ENCODE measurements around the gene RBPJ. TPM values are rescaled to one million over a fixed set of nuclear protein-coding genes. Genes with fewer than 3 reads are reported as not detected.

RBPJ gene
- total and polyA plus RNA-seq, 2 donors (not counting 1 experiment from before 2014, with no cell fraction given), result 144 to 253 TPM

DNA sequence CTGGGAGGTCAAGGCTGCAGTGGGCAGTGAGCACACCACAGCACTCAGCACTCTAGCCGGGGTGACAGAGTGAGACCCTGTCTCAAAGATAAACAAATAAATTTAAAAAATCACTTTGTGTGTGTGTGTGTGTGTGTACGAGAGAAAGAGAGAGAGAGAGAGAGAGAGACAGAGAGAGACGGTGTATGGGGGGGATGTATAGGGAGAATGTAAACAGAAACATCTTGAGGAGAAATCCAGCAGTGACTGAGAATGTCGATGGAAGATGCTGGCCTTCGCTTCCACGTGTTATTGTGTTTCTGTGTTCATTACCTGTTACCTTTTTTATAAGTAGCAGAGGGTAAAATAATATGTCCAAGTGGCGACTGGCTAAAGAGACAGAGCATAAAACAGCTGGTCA is 23.6 kb upstream of the RBPJ start:
- Histone ChIP-seq H3K36me3 (ENCODE audit: control insufficient read depth, insufficient read depth, low read length) (no peaks in the 10 kb centered on the region), H3K79me2 (ENCODE audit: control insufficient read depth, insufficient read depth, low read length) (no peaks in the 10 kb centered on the region), H3K4me3 (replicated peaks in 1 of 4; ENCODE audit: control extremely low read depth in 1 of 4, insufficient read depth in 1 of 4, low read depth in 3 of 4, low read length in 4 of 4) (no peak overlapping the region), H4K20me1 (ENCODE audit: control insufficient read depth, extremely low read depth, insufficient read depth, low read length) (no peaks in the 10 kb centered on the region), H3K4me2 (ENCODE audit: extremely low read depth, insufficient read depth, low read length) (no peak overlapping the region), H2AFZ (ENCODE audit: low read length) (no peak overlapping the region), H3K9ac (ENCODE audit: insufficient read depth, low read length) (no peak overlapping the region), H3K27ac (ENCODE audit: insufficient read depth, low read length) (no peak overlapping the region), H3K4me1 (ENCODE audit: control insufficient read depth, extremely low read depth, insufficient read depth, low read length) (peaks cover 2% of the 10 kb centered on the region), H3K9me3 (ENCODE audit: control insufficient read depth, insufficient read depth, low read depth, low read length) (no peaks in the 10 kb centered on the region), H3K27me3 (ENCODE audit: control insufficient read depth, insufficient read depth, low read length) (no peaks in the 10 kb centered on the region)
- DNase-seq (ENCODE audit: low read depth in 2 of 2), result no peak
- TF ChIP-seq, protein P1, sequence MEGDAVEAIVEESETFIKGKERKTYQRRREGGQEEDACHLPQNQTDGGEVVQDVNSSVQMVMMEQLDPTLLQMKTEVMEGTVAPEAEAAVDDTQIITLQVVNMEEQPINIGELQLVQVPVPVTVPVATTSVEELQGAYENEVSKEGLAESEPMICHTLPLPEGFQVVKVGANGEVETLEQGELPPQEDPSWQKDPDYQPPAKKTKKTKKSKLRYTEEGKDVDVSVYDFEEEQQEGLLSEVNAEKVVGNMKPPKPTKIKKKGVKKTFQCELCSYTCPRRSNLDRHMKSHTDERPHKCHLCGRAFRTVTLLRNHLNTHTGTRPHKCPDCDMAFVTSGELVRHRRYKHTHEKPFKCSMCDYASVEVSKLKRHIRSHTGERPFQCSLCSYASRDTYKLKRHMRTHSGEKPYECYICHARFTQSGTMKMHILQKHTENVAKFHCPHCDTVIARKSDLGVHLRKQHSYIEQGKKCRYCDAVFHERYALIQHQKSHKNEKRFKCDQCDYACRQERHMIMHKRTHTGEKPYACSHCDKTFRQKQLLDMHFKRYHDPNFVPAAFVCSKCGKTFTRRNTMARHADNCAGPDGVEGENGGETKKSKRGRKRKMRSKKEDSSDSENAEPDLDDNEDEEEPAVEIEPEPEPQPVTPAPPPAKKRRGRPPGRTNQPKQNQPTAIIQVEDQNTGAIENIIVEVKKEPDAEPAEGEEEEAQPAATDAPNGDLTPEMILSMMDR (conservative IDR thresholded peaks at IDR 0.05 in 1 of 2, IDR thresholded peaks at IDR 0.05 in 1 of 2; ENCODE audit: low read depth in 1 of 2, low read length in 2 of 2), result no peak
- no peak for TF ChIP-seq EZH2 (IDR thresholded peaks at IDR 0.05; ENCODE audit: low read length, missing control alignments)

- Histone ChIP-seq H3K27me3 (ENCODE audit: control insufficient read depth, insufficient read depth, low read length) (no peaks in the 10 kb centered on the region), H3K4me2 (ENCODE audit: extremely low read depth, insufficient read depth, low read length) (peak overlapping the region; percentile 68), H4K20me1 (ENCODE audit: control insufficient read depth, extremely low read depth, insufficient read depth, low read length) (no peaks in the 10 kb centered on the region)
These were observed 22.4 kb upstream of the RBPJ start for GRCh38 chr4:26298198-26298947.

GRCh38 chr4:26299254-26299882 is 21.4 kb upstream of the RBPJ start:
- no peak for TF ChIP-seq EZH2 (IDR thresholded peaks at IDR 0.05; ENCODE audit: low read length, missing control alignments)
- TF ChIP-seq, protein P1 (conservative IDR thresholded peaks at IDR 0.05 in 1 of 2, IDR thresholded peaks at IDR 0.05 in 1 of 2; ENCODE audit: low read depth in 1 of 2, low read length in 2 of 2), result no peak
- peak in 1 of 2 donors; percentile 34 for DNase-seq (ENCODE audit: low read depth in 2 of 2)
- Histone ChIP-seq H3K4me2 (ENCODE audit: extremely low read depth, insufficient read depth, low read length) (no peak overlapping the region), H3K27me3 (ENCODE audit: control insufficient read depth, insufficient read depth, low read length) (no peaks in the 10 kb centered on the region), H3K4me1 (ENCODE audit: control insufficient read depth, extremely low read depth, insufficient read depth, low read length) (peaks cover 2% of the 10 kb centered on the region), H3K79me2 (ENCODE audit: control insufficient read depth, insufficient read depth, low read length) (no peaks in the 10 kb centered on the region), H2AFZ (ENCODE audit: low read length) (no peak overlapping the region), H3K9me3 (ENCODE audit: control insufficient read depth, insufficient read depth, low read depth, low read length) (no peaks in the 10 kb centered on the region), H3K4me3 (replicated peaks in 1 of 4; ENCODE audit: control extremely low read depth in 1 of 4, insufficient read depth in 1 of 4, low read depth in 3 of 4, low read length in 4 of 4) (no peak overlapping the region), H3K27ac (ENCODE audit: insufficient read depth, low read length) (no peak overlapping the region), H3K36me3 (ENCODE audit: control insufficient read depth, insufficient read depth, low read length) (no peaks in the 10 kb centered on the region), H3K9ac (ENCODE audit: insufficient read depth, low read length) (no peak overlapping the region), H4K20me1 (ENCODE audit: control insufficient read depth, extremely low read depth, insufficient read depth, low read length) (no peaks in the 10 kb centered on the region)

More at GRCh38 chr4:26298198-26298947, 22.4 kb upstream of the RBPJ start:
- TF ChIP-seq EZH2 (IDR thresholded peaks at IDR 0.05; ENCODE audit: low read length, missing control alignments), result no peak
- TF ChIP-seq, protein P1 (conservative IDR thresholded peaks at IDR 0.05 in 1 of 2, IDR thresholded peaks at IDR 0.05 in 1 of 2; ENCODE audit: low read depth in 1 of 2, low read length in 2 of 2), result no peak
- no peak overlapping the region for H3K9ac ChIP-seq (ENCODE audit: insufficient read depth, low read length)
- H3K79me2 ChIP-seq (ENCODE audit: control insufficient read depth, insufficient read depth, low read length), result no peaks in the 10 kb centered on the region
- no peak overlapping the region for H3K4me3 ChIP-seq (replicated peaks in 1 of 4; ENCODE audit: control extremely low read depth in 1 of 4, insufficient read depth in 1 of 4, low read depth in 3 of 4, low read length in 4 of 4)
- H2AFZ ChIP-seq (ENCODE audit: low read length), result peak overlapping the region; percentile 8
- H3K9me3 ChIP-seq (ENCODE audit: control insufficient read depth, insufficient read depth, low read depth, low read length), result no peaks in the 10 kb centered on the region
- H3K27ac ChIP-seq (ENCODE audit: insufficient read depth, low read length), result peak overlapping the region; percentile 50
- peaks cover 2% of the 10 kb centered on the region for H3K4me1 ChIP-seq (ENCODE audit: control insufficient read depth, extremely low read depth, insufficient read depth, low read length)
- peak; percentile 75 to 81 for DNase-seq (ENCODE audit: low read depth in 2 of 2)
- no peaks in the 10 kb centered on the region for H3K36me3 ChIP-seq (ENCODE audit: control insufficient read depth, insufficient read depth, low read length)
